ENCODE data around the gene R3HDM4. TPM values are rescaled to one million over a fixed set of nuclear protein-coding genes. Genes with fewer than 3 reads are reported as not detected.

The R3HDM4 gene
- total RNA-seq, 2 experiments from 2014 or later = 108 to 113 TPM

GRCh38 chr19:904545-904944, 8.5 kb downstream of the R3HDM4 start:
- peaks cover 27% of the 10 kb centered on the region for H3K4me1 Mint-ChIP-seq
- H3K27ac Mint-ChIP-seq = no peak overlapping the region
- H3K9me3 Mint-ChIP-seq = no peaks in the 10 kb centered on the region
- POLR2A ChIA-PET = interaction anchor here (0.7 to 2.2 kb wide), 3 partner anchors 9 to 79 kb away, joined by 3 to 9 read pairs (median 5); partner anchors contain the start of genes MED16 and RNU6-9
- DNase-seq = no peak
- peaks cover 2% of the 10 kb centered on the region for H3K36me3 Mint-ChIP-seq
- no peak for ATAC-seq (ENCODE audit: low read depth)
- no peak overlapping the region for H3K4me3 Mint-ChIP-seq
- no peaks in the 10 kb centered on the region for H3K27me3 Mint-ChIP-seq

- POLR2A ChIA-PET = interaction anchor here (2.2 kb wide), 1 partner anchor 10 kb away, joined by 9 read pairs; the partner anchor contains the start of genes MED16 and RNU6-9
- Mint-ChIP-seq H3K36me3 (peaks cover 2% of the 10 kb centered on the region), H3K4me3 (no peak overlapping the region), H3K4me1 (peaks cover 17% of the 10 kb centered on the region), H3K27ac (no peak overlapping the region), H3K27me3 (no peaks in the 10 kb centered on the region), H3K9me3 (no peaks in the 10 kb centered on the region)
- DNase-seq = no peak
- no peak for ATAC-seq (ENCODE audit: low read depth)
Observed at GRCh38 chr19:903266-903797, 9.7 kb downstream of the R3HDM4 start.

GRCh38 chr19:902446-903226, 10.4 kb downstream of the R3HDM4 start:
- DNase-seq (no peak), ATAC-seq (ENCODE audit: low read depth) (no peak)
- Mint-ChIP-seq H3K27me3 (no peaks in the 10 kb centered on the region), H3K4me1 (peaks cover 14% of the 10 kb centered on the region), H3K27ac (no peak overlapping the region), H3K9me3 (no peaks in the 10 kb centered on the region), H3K36me3 (peaks cover 2% of the 10 kb centered on the region), H3K4me3 (no peak overlapping the region)
- POLR2A ChIA-PET = interaction anchor here (2.2 kb wide), 1 partner anchor 9 kb away, joined by 9 read pairs; the partner anchor contains the start of genes MED16 and RNU6-9

- Mint-ChIP-seq H3K27ac (no peak overlapping the region), H3K9me3 (no peaks in the 10 kb centered on the region), H3K4me3 (no peak overlapping the region), H3K4me1 (peaks cover 10% of the 10 kb centered on the region), H3K27me3 (no peaks in the 10 kb centered on the region), H3K36me3 (peaks cover 2% of the 10 kb centered on the region)
- ATAC-seq (ENCODE audit: low read depth) (no peak), DNase-seq (no peak)
- POLR2A ChIA-PET = interaction anchor here (0.6 kb wide), 1 partner anchor 9 kb away, joined by 3 read pairs; the partner anchor contains the start of gene MED16
Observed at GRCh38 chr19:902093-902370, 11.0 kb downstream of the R3HDM4 start.

- H3K36me3 Mint-ChIP-seq = peaks cover 6% of the 10 kb centered on the region
- H3K27me3 Mint-ChIP-seq = no peaks in the 10 kb centered on the region
- peaks cover 4% of the 10 kb centered on the region for H3K4me1 Mint-ChIP-seq
- H3K4me3 Mint-ChIP-seq = no peak overlapping the region
- H3K9me3 Mint-ChIP-seq = no peaks in the 10 kb centered on the region
- POLR2A ChIA-PET = interaction anchor here (0.6 kb wide), 1 partner anchor 9 kb away, joined by 3 read pairs; the partner anchor contains the start of gene MED16
- DNase-seq (no peak), ATAC-seq (ENCODE audit: low read depth) (no peak)
- H3K27ac Mint-ChIP-seq = no peak overlapping the region
Observed at GRCh38 chr19:901216-902092, 11.6 kb downstream of the R3HDM4 start.

GRCh38 chr19:900302-901111, 12.5 kb downstream of the R3HDM4 start:
- Mint-ChIP-seq H3K27ac (no peak overlapping the region), H3K4me3 (no peak overlapping the region), H3K9me3 (no peaks in the 10 kb centered on the region), H3K4me1 (peaks cover 2% of the 10 kb centered on the region), H3K36me3 (peaks cover 6% of the 10 kb centered on the region), H3K27me3 (no peaks in the 10 kb centered on the region)
- POLR2A ChIA-PET = no interaction called here
- ATAC-seq (ENCODE audit: low read depth) (peak; percentile 66), DNase-seq (no peak)

GRCh38 chr19:900043-900301, 13.0 kb downstream of the R3HDM4 start:
- Mint-ChIP-seq H3K36me3 (peaks cover 6% of the 10 kb centered on the region), H3K9me3 (no peaks in the 10 kb centered on the region), H3K4me3 (no peak overlapping the region), H3K27me3 (no peaks in the 10 kb centered on the region), H3K4me1 (peaks cover 2% of the 10 kb centered on the region), H3K27ac (no peak overlapping the region)
- DNase-seq (no peak), ATAC-seq (ENCODE audit: low read depth) (no peak)
- POLR2A ChIA-PET = no interaction called here

- Mint-ChIP-seq H3K4me1 (peaks cover 2% of the 10 kb centered on the region), H3K27ac (no peak overlapping the region), H3K36me3 (peaks cover 6% of the 10 kb centered on the region), H3K4me3 (no peak overlapping the region), H3K27me3 (no peaks in the 10 kb centered on the region), H3K9me3 (no peaks in the 10 kb centered on the region)
- DNase-seq (no peak), ATAC-seq (ENCODE audit: low read depth) (no peak)
- POLR2A ChIA-PET = interaction anchor here (1.6 kb wide), 1 partner anchor 9 kb away, joined by 10 read pairs; no protein-coding TSS in a partner anchor
Observed at GRCh38 chr19:899336-900042, 13.5 kb downstream of the R3HDM4 start.

- Mint-ChIP-seq H3K27ac (peak overlapping the region; percentile 63), H3K4me1 (peaks cover 3% of the 10 kb centered on the region), H3K27me3 (no peaks in the 10 kb centered on the region), H3K4me3 (no peak overlapping the region), H3K9me3 (no peaks in the 10 kb centered on the region), H3K36me3 (peaks cover 6% of the 10 kb centered on the region)
- POLR2A ChIA-PET = interaction anchor here (1.6 kb wide), 1 partner anchor 10 kb away, joined by 10 read pairs; no protein-coding TSS in a partner anchor
- no peak for ATAC-seq (ENCODE audit: low read depth)
- DNase-seq = no peak
Observed at GRCh38 chr19:898663-899062, 14.4 kb downstream of the R3HDM4 start.

- Mint-ChIP-seq H3K36me3 (peaks cover 6% of the 10 kb centered on the region), H3K4me1 (peaks cover 10% of the 10 kb centered on the region), H3K9me3 (no peaks in the 10 kb centered on the region), H3K4me3 (no peak overlapping the region), H3K27ac (no peak overlapping the region), H3K27me3 (no peaks in the 10 kb centered on the region)
- no peak for DNase-seq
- ATAC-seq (ENCODE audit: low read depth) = no peak
- POLR2A ChIA-PET = no interaction called here
Observed at GRCh38 chr19:897442-898039, 15.5 kb downstream of the R3HDM4 start.

GRCh38 chr19:896999-897398, 16.0 kb downstream of the R3HDM4 start:
- Mint-ChIP-seq H3K27me3 (no peaks in the 10 kb centered on the region), H3K27ac (no peak overlapping the region), H3K9me3 (no peaks in the 10 kb centered on the region), H3K4me1 (peaks cover 11% of the 10 kb centered on the region), H3K4me3 (no peak overlapping the region), H3K36me3 (peaks cover 6% of the 10 kb centered on the region)
- POLR2A ChIA-PET = interaction anchor here (2.5 kb wide), 1 partner anchor 12 kb away, joined by 8 read pairs; no protein-coding TSS in a partner anchor
- DNase-seq (no peak), ATAC-seq (ENCODE audit: low read depth) (no peak)

- no peak overlapping the region for H3K4me3 Mint-ChIP-seq
- peaks cover 5% of the 10 kb centered on the region for H3K36me3 Mint-ChIP-seq
- no peaks in the 10 kb centered on the region for H3K27me3 Mint-ChIP-seq
- H3K4me1 Mint-ChIP-seq = peaks cover 11% of the 10 kb centered on the region
- DNase-seq = no peak
- POLR2A ChIA-PET = interaction anchor here (2.5 kb wide), 1 partner anchor 13 kb away, joined by 8 read pairs; no protein-coding TSS in a partner anchor
- no peak for ATAC-seq (ENCODE audit: low read depth)
- H3K27ac Mint-ChIP-seq = no peak overlapping the region
- no peaks in the 10 kb centered on the region for H3K9me3 Mint-ChIP-seq
Observed at GRCh38 chr19:896434-896833, 16.6 kb downstream of the R3HDM4 start.

Measured in activated naive CD8-positive, alpha-beta T cell treated with anti-CD3 and anti-CD28 coated beads, Interleukin-2, amount 10 ng/mL, durations not matched to agents 7 days and 5 days (primary cell).